ENCODE measurements around the gene MYOD1. TPM values are rescaled to one million over a fixed set of nuclear protein-coding genes. Genes with fewer than 3 reads are reported as not detected.

The MYOD1 gene
- total RNA-seq, 1 experiment from 2014 or later, result not detected

- no peaks in the 10 kb centered on the region for H3K27me3 ChIP-seq
- DNase-seq, result no peak
- no peak overlapping the region for H3K4me3 ChIP-seq
- no peaks in the 10 kb centered on the region for H3K36me3 ChIP-seq
- H3K9me3 ChIP-seq, result no peaks in the 10 kb centered on the region
Observed at GRCh38 chr11:17770917-17771316, 51.5 kb downstream of the MYOD1 start.

GRCh38 chr11:17771415-17771814 lies 52.0 kb downstream of the MYOD1 start:
- Histone ChIP-seq H3K36me3 (no peaks in the 10 kb centered on the region), H3K4me3 (no peak overlapping the region), H3K27me3 (no peaks in the 10 kb centered on the region), H3K9me3 (no peaks in the 10 kb centered on the region)
- no peak for DNase-seq

Other genes starting within 250 kb of the MYOD1 start
- not detected in 2 replicates for gene ABCC8, start 242.7 kb upstream of the MYOD1 start, total RNA-seq (2014; rRNA removed; shearing (Covaris generic); ENCODE audit: low replicate concordance)
- not detected in 2 replicates for gene USH1C, start 175.2 kb upstream of the MYOD1 start, total RNA-seq (2014; rRNA removed; shearing (Covaris generic); ENCODE audit: low replicate concordance)
- not detected in 2 replicates for gene OTOG, start 172.3 kb upstream of the MYOD1 start, total RNA-seq (2014; rRNA removed; shearing (Covaris generic); ENCODE audit: low replicate concordance)
- not detected in 2 replicates for gene KCNC1, start 15.2 kb downstream of the MYOD1 start, total RNA-seq (2014; rRNA removed; shearing (Covaris generic); ENCODE audit: low replicate concordance)

Measured in MG63 (cell line).